GM23338 (cell line): ENCODE results near the gene CYTH1. TPM values are rescaled to one million over a fixed set of nuclear protein-coding genes. Genes with fewer than 3 reads are reported as not detected.

Experiments used
- ATAC-seq: fragments of 200-7000 bp; cut with Tn5 transposase; 3 replicates; pipeline ENCODE4 v1.9.1; 2020
- DNase-seq: peaks from one replicate; pipeline ENCODE4 v3.0.0-alpha.2; 2015; ENCODE audit warnings: low spot score
- H2AFZ ChIP-seq: fragments of 200-600 bp; sonication (generic); 2 replicates; pipeline ENCODE4 v1.8.0; 2016; ENCODE audit warnings: antibody characterized with exemption, mild to moderate bottlenecking, moderate library complexity
- H3F3A ChIP-seq: fragments of 200-600 bp; sonication (generic); replicated peaks from 2 replicates; pipeline ENCODE4 v1.8.0; 2017; ENCODE audit warnings: antibody characterized with exemption, mixed run types, low read depth
- H3K27ac ChIP-seq: fragments of 200-600 bp; sonication (generic); 2 replicates; pipeline ENCODE4 v1.6.1; 2016; ENCODE audit warnings: low read depth
- H3K27me3 ChIP-seq: fragments of 200-600 bp; sonication (generic); 2 replicates; pipeline ENCODE4 v1.8.0; 2016; ENCODE audit warnings: mild to moderate bottlenecking, mixed run types, moderate library complexity; ENCODE audit not compliant: insufficient read depth
- H3K36me3 ChIP-seq: fragments of 200-600 bp; sonication (generic); 2 replicates; pipeline ENCODE4 v1.8.0; 2016; ENCODE audit warnings: mild to moderate bottlenecking; ENCODE audit not compliant: insufficient read depth
- H3K4me1 ChIP-seq: fragments of 200-600 bp; sonication (generic); 2 replicates; pipeline ENCODE4 v1.8.0; 2016; ENCODE audit warnings: mild to moderate bottlenecking, moderate library complexity; ENCODE audit not compliant: insufficient read depth
- H3K4me2 ChIP-seq: fragments of 200-600 bp; sonication (generic); 2 replicates; pipeline ENCODE4 v1.7.1; 2017; ENCODE audit warnings: mixed run types
- H3K4me3 ChIP-seq: fragments of 200-600 bp; sonication (generic); 2 replicates; pipeline ENCODE4 v1.6.1; 2016; ENCODE audit warnings: mixed run types
- H3K79me2 ChIP-seq: fragments of 200-600 bp; sonication (generic); replicated peaks from 2 replicates; pipeline ENCODE4 v1.8.0; 2017; ENCODE audit warnings: mild to moderate bottlenecking; ENCODE audit not compliant: insufficient read depth
- H3K9me2 ChIP-seq: fragments of 200-600 bp; sonication (generic); 2 replicates; pipeline ENCODE4 v1.8.0; 2017; ENCODE audit not compliant: insufficient read depth
- H4K20me1 ChIP-seq: fragments of 200-600 bp; sonication (generic); replicated peaks from 2 replicates; pipeline ENCODE4 v1.8.0; 2017; ENCODE audit warnings: mild to moderate bottlenecking; ENCODE audit not compliant: insufficient read depth
- H3K27ac Mint-ChIP-seq: 2 replicates; pipeline ENCODE4 v1.8.0; 2020; ENCODE audit warnings: inconsistent platforms, mild to moderate bottlenecking, moderate library complexity, mixed read lengths
- H3K27me3 Mint-ChIP-seq: 3 replicates; pipeline ENCODE4 v1.8.0; 2022; ENCODE audit warnings: low read depth, mild to moderate bottlenecking, moderate library complexity, mixed read lengths, inconsistent platforms; ENCODE audit not compliant: insufficient read depth, poor library complexity
- H3K36me3 Mint-ChIP-seq: 3 replicates; pipeline ENCODE4 v1.8.0; 2021; ENCODE audit warnings: low read depth, mild to moderate bottlenecking, inconsistent platforms, moderate library complexity, mixed read lengths
- H3K4me1 Mint-ChIP-seq: 3 replicates; pipeline ENCODE4 v1.8.0; 2020; ENCODE audit warnings: mild to moderate bottlenecking, inconsistent platforms, mixed read lengths
- H3K4me3 Mint-ChIP-seq: 3 replicates; pipeline ENCODE4 v1.8.0; 2021; ENCODE audit warnings: moderate library complexity, mild to moderate bottlenecking, inconsistent platforms, mixed read lengths
- H3K9me3 Mint-ChIP-seq: 3 replicates; pipeline ENCODE4 v1.8.0; 2020; ENCODE audit warnings: moderate library complexity, mild to moderate bottlenecking, inconsistent platforms, mixed read lengths
- CREB1 ChIP-seq: fragments of 250-450 bp; sonication (Bioruptor Pico); IDR thresholded peaks from 2 replicates; pipeline ENCODE4 v1.5.0; 2020; ENCODE audit warnings: low read depth, mild to moderate bottlenecking, moderate library complexity
- JUNB ChIP-seq: IDR thresholded peaks from one replicate; pipeline ENCODE4 v1.6.1; 2016; ENCODE audit warnings: antibody characterized with exemption; ENCODE audit not compliant: unreplicated experiment
- NANOG ChIP-seq: IDR thresholded peaks from 2 replicates; pipeline ENCODE4 v1.6.1; 2016; ENCODE audit warnings: antibody characterized with exemption, borderline replicate concordance
- POLR2AphosphoS5 ChIP-seq: IDR thresholded peaks from 2 replicates; pipeline ENCODE4 v1.6.1; 2016; ENCODE audit warnings: antibody characterized with exemption, low read depth
- STAT1 ChIP-seq: IDR thresholded peaks from one replicate; pipeline ENCODE4 v1.6.1; 2016; ENCODE audit warnings: antibody characterized with exemption; ENCODE audit not compliant: unreplicated experiment
- ZNF114 ChIP-seq: fragments of 250-450 bp; sonication (Bioruptor Pico); IDR thresholded peaks from 2 replicates; pipeline ENCODE4 v1.5.0; 2020; ENCODE audit warnings: mild to moderate bottlenecking, moderate library complexity
- ZNF331 ChIP-seq: fragments of 250-450 bp; sonication (Bioruptor Pico); IDR thresholded peaks from 2 replicates; pipeline ENCODE4 v1.5.0; 2020; ENCODE audit warnings: low read depth, mild to moderate bottlenecking, moderate library complexity
- polyA plus RNA-seq: library from polyadenylated mRNA; unstranded; fragments of >200 nt; fragmentation: Nextera tagmentation; extraction: Ambion mirVana; gene quantifications from 2 replicates; pipeline ENCODE4 v1.2.1, GENCODE V29; 2016
- total RNA-seq: library from RNA; depleted of rRNA; stranded (reverse); fragments of >200 nt; shearing (Covaris generic); gene quantifications from 2 replicates; pipeline ENCODE4 v1.2.3, GENCODE V29; 2014
- TF ChIP-seq, protein P1 (sequence below): fragments of 250-450 bp; sonication (Bioruptor Pico); IDR thresholded peaks from 2 replicates; pipeline ENCODE4 v1.5.0; 2020; ENCODE audit warnings: mild to moderate bottlenecking, moderate library complexity
- TF ChIP-seq, protein P2 (sequence below), 2 experiments: fragments of 200-600 bp in 1 of 2; sonication (generic) in 1 of 2; conservative IDR thresholded peaks; 2 replicates each; pipeline versions ENCODE4 v1.5.1 to v1.6.1; 2016 to 2017; ENCODE audit warnings: antibody characterized with exemption in 2 of 2, low read depth in 2 of 2, mild to moderate bottlenecking in 2 of 2, moderate library complexity in 1 of 2

CYTH1 gene
- total and polyA plus RNA-seq, 2 experiments from 2014 or later, result 13.8 to 14.5 TPM

DNA sequence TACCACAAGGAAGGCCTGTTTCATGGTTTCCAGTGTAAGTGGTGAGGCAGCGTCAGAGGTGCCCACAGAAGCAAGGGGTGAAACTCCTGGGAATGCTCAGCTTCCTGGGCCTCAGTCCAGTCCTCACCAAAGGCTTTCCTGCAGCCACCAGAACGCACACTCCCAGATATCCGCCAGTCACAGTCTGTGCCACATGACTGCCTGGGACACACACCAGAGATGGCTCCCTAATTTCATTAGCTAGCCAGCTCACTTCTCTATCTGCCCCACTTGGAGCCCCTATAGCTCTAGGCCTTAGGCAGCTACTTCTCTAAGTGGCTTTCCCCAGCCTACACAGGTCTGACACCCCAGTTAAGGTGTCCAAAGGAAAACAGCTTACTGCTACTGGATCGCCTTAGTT, 77.0 kb downstream of the CYTH1 start:
- Mint-ChIP-seq H3K36me3 (peaks cover 4% of the 10 kb centered on the region; the same call in 2 of the 3 replicates), H3K4me1 (peaks cover 9% of the 10 kb centered on the region), H3K27ac (no peak overlapping the region), H3K4me3 (no peak overlapping the region), H3K9me3 (no peaks in the 10 kb centered on the region), H3K27me3 (peaks cover 2% of the 10 kb centered on the region)
- H3K4me1 ChIP-seq, result no peaks in the 10 kb centered on the region
- H3K27me3 ChIP-seq, result no peaks in the 10 kb centered on the region
- no peaks in the 10 kb centered on the region; the same call in none of the 2 replicates for H4K20me1 ChIP-seq
- no peak overlapping the region for H3K4me3 ChIP-seq
- H3K27ac ChIP-seq, result no peak overlapping the region
- no peaks in the 10 kb centered on the region for H3K9me2 ChIP-seq
- no peak overlapping the region for H2AFZ ChIP-seq
- H3K4me2 ChIP-seq, result no peak overlapping the region
- DNase-seq (no peak), ATAC-seq (no peak)
- no peaks in the 10 kb centered on the region for H3K36me3 ChIP-seq
- no peaks in the 10 kb centered on the region for H3F3A ChIP-seq
- TF ChIP-seq CREB1 (CRISPR knock-in tag), result no peak
- no peaks in the 10 kb centered on the region for H3K79me2 ChIP-seq

DNA sequence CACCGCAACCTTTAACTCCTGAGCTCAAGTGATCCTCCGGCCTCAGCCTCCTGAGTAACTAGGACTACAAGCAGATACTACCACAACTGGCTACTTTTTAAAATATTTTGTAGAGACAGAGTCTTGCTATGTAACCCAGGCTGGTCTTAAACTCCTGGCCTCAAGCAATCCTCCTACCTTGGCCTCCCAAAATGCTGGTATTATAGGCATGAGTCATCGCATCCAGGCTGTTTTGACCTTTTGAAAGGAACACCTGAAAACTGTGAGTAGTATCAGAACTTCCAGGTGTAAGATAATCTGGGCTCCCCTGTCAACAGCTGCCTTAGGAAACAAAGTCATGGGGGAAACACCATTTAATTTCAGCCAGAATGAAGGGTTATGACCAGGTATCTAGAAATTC, 77.5 kb downstream of the CYTH1 start:
- TF ChIP-seq, protein P1, sequence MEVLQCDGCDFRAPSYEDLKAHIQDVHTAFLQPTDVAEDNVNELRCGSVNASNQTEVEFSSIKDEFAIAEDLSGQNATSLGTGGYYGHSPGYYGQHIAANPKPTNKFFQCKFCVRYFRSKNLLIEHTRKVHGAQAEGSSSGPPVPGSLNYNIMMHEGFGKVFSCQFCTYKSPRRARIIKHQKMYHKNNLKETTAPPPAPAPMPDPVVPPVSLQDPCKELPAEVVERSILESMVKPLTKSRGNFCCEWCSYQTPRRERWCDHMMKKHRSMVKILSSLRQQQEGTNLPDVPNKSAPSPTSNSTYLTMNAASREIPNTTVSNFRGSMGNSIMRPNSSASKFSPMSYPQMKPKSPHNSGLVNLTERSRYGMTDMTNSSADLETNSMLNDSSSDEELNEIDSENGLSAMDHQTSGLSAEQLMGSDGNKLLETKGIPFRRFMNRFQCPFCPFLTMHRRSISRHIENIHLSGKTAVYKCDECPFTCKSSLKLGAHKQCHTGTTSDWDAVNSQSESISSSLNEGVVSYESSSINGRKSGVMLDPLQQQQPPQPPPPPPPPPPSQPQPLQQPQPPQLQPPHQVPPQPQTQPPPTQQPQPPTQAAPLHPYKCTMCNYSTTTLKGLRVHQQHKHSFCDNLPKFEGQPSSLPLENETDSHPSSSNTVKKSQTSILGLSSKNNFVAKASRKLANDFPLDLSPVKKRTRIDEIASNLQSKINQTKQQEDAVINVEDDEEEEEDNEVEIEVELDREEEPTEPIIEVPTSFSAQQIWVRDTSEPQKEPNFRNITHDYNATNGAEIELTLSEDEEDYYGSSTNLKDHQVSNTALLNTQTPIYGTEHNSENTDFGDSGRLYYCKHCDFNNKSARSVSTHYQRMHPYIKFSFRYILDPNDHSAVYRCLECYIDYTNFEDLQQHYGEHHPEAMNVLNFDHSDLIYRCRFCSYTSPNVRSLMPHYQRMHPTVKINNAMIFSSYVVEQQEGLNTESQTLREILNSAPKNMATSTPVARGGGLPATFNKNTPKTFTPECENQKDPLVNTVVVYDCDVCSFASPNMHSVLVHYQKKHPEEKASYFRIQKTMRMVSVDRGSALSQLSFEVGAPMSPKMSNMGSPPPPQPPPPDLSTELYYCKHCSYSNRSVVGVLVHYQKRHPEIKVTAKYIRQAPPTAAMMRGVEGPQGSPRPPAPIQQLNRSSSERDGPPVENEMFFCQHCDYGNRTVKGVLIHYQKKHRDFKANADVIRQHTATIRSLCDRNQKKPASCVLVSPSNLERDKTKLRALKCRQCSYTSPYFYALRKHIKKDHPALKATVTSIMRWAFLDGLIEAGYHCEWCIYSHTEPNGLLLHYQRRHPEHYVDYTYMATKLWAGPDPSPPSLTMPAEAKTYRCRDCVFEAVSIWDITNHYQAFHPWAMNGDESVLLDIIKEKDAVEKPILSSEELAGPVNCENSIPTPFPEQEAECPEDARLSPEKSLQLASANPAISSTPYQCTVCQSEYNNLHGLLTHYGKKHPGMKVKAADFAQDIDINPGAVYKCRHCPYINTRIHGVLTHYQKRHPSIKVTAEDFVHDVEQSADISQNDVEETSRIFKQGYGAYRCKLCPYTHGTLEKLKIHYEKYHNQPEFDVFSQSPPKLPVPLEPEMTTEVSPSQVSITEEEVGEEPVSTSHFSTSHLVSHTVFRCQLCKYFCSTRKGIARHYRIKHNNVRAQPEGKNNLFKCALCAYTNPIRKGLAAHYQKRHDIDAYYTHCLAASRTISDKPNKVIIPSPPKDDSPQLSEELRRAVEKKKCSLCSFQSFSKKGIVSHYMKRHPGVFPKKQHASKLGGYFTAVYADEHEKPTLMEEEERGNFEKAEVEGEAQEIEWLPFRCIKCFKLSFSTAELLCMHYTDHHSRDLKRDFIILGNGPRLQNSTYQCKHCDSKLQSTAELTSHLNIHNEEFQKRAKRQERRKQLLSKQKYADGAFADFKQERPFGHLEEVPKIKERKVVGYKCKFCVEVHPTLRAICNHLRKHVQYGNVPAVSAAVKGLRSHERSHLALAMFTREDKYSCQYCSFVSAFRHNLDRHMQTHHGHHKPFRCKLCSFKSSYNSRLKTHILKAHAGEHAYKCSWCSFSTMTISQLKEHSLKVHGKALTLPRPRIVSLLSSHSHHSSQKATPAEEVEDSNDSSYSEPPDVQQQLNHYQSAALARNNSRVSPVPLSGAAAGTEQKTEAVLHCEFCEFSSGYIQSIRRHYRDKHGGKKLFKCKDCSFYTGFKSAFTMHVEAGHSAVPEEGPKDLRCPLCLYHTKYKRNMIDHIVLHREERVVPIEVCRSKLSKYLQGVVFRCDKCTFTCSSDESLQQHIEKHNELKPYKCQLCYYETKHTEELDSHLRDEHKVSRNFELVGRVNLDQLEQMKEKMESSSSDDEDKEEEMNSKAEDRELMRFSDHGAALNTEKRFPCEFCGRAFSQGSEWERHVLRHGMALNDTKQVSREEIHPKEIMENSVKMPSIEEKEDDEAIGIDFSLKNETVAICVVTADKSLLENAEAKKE, result no peak
- TF ChIP-seq NANOG (no peak), STAT1 (no peak), JUNB (no peak), CREB1 (CRISPR knock-in tag) (no peak), ZNF331 (CRISPR knock-in tag) (no peak), ZNF114 (CRISPR knock-in tag) (no peak), POLR2AphosphoS5 (no peak)
- TF ChIP-seq, protein P2, sequence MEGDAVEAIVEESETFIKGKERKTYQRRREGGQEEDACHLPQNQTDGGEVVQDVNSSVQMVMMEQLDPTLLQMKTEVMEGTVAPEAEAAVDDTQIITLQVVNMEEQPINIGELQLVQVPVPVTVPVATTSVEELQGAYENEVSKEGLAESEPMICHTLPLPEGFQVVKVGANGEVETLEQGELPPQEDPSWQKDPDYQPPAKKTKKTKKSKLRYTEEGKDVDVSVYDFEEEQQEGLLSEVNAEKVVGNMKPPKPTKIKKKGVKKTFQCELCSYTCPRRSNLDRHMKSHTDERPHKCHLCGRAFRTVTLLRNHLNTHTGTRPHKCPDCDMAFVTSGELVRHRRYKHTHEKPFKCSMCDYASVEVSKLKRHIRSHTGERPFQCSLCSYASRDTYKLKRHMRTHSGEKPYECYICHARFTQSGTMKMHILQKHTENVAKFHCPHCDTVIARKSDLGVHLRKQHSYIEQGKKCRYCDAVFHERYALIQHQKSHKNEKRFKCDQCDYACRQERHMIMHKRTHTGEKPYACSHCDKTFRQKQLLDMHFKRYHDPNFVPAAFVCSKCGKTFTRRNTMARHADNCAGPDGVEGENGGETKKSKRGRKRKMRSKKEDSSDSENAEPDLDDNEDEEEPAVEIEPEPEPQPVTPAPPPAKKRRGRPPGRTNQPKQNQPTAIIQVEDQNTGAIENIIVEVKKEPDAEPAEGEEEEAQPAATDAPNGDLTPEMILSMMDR (conservative IDR thresholded peaks at IDR 0.05; ENCODE audit: low read depth in 2 of 2), result no peak
- Histone ChIP-seq H3K4me2 (no peak overlapping the region), H2AFZ (no peak overlapping the region), H3K4me1 (no peaks in the 10 kb centered on the region), H3K27ac (no peak overlapping the region), H3K36me3 (0 out of 2 replicates have a peak, but pooled peaks cover 3% of the 10 kb centered on the region), H3K9me2 (no peaks in the 10 kb centered on the region), H3K4me3 (no peak overlapping the region), H4K20me1 (peaks cover 3% of the 10 kb centered on the region), H3K79me2 (no peaks in the 10 kb centered on the region), H3F3A (no peaks in the 10 kb centered on the region), H3K27me3 (no peaks in the 10 kb centered on the region)
- Mint-ChIP-seq H3K27ac (no peak overlapping the region), H3K4me1 (peaks cover 9% of the 10 kb centered on the region), H3K36me3 (peaks cover 4% of the 10 kb centered on the region; the same call in 2 of the 3 replicates), H3K27me3 (peaks cover 2% of the 10 kb centered on the region), H3K4me3 (no peak overlapping the region), H3K9me3 (no peaks in the 10 kb centered on the region)
- no peak for DNase-seq
- ATAC-seq, result no peak
